PFSK-1 (cell line): ENCODE results near the gene SAMD4A.

Source experiments
- FOXP2 ChIP-seq: optimal IDR thresholded peaks from 2 replicates; pipeline ENCODE3; 2011; ENCODE audit warnings: borderline replicate concordance, control low read depth, inconsistent platforms; ENCODE audit not compliant: insufficient read depth; ENCODE audit errors: extremely low read length, extremely low read depth
- POLR2AphosphoS5 ChIP-seq: IDR thresholded peaks from 2 replicates; pipeline ENCODE4 v1.6.1; 2012; ENCODE audit warnings: low read depth, mild to moderate bottlenecking, control low read depth, low read length, moderate library complexity
- SIN3A ChIP-seq: IDR thresholded peaks from 2 replicates; pipeline ENCODE4 v1.6.1; 2012; ENCODE audit warnings: mild to moderate bottlenecking, low read length, moderate library complexity, borderline replicate concordance; ENCODE audit not compliant: insufficient read depth
- TAF1 ChIP-seq: IDR thresholded peaks from 2 replicates; pipeline ENCODE4 v1.6.1; 2012; ENCODE audit warnings: low read length, control low read depth, borderline replicate concordance; ENCODE audit not compliant: insufficient read depth
- TF ChIP-seq, protein P1 (sequence below), 2 experiments: IDR thresholded peaks; 2 replicates each; pipeline versions ENCODE4 v1.6.1 to v1.8.0; 2011 to 2012; ENCODE audit warnings: low read depth in 2 of 2, low read length in 2 of 2, control low read depth in 1 of 2, inconsistent platforms in 1 of 2, mild to moderate bottlenecking in 1 of 2, moderate library complexity in 1 of 2; ENCODE audit not compliant: insufficient read depth in 1 of 2

DNA sequence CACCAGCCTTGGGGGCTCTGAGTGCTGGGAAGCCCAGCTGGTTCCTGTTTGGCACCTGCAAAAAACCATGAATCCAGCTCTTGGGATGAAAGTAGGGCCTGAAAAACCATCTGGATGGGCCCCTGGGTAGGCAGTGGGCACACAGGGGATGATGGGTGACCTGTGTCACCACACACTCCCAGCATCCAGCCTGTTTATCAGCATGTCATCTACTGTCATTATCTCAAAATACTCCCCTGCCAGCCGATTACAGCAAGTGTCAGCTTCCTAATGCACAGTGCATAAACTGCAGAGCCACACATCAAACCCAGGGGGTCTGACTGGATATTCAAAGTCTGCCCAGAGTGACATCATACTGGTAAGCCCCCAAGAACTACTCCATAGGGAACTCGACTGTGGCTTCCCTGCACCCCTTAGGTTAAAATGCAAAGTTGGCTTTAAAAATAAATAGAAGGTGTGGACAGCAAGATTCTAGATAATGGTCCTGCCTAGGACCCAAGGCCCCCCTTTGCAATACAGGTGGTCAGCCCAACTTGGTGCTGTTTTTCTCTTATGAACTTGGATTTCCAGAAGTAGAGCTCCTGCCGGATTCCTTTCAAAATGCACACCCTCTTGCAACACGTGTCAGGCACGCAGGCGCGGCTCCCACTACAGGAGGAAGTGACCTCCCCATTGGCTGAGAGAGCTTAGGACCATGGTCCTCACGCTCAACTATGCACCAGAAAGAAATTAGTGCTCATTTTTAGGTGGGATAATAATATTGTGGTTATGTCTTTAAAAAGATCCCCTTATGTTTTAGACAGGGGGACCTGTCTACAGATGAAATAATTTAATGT, 241.6 kb downstream of the SAMD4A start:
- TF ChIP-seq POLR2AphosphoS5, result no peak
- TF ChIP-seq SIN3A, result no peak
- TF ChIP-seq, protein P1, sequence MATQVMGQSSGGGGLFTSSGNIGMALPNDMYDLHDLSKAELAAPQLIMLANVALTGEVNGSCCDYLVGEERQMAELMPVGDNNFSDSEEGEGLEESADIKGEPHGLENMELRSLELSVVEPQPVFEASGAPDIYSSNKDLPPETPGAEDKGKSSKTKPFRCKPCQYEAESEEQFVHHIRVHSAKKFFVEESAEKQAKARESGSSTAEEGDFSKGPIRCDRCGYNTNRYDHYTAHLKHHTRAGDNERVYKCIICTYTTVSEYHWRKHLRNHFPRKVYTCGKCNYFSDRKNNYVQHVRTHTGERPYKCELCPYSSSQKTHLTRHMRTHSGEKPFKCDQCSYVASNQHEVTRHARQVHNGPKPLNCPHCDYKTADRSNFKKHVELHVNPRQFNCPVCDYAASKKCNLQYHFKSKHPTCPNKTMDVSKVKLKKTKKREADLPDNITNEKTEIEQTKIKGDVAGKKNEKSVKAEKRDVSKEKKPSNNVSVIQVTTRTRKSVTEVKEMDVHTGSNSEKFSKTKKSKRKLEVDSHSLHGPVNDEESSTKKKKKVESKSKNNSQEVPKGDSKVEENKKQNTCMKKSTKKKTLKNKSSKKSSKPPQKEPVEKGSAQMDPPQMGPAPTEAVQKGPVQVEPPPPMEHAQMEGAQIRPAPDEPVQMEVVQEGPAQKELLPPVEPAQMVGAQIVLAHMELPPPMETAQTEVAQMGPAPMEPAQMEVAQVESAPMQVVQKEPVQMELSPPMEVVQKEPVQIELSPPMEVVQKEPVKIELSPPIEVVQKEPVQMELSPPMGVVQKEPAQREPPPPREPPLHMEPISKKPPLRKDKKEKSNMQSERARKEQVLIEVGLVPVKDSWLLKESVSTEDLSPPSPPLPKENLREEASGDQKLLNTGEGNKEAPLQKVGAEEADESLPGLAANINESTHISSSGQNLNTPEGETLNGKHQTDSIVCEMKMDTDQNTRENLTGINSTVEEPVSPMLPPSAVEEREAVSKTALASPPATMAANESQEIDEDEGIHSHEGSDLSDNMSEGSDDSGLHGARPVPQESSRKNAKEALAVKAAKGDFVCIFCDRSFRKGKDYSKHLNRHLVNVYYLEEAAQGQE (IDR thresholded peaks at IDR 0.05; ENCODE audit: insufficient read depth in 1 of 2, low read depth in 2 of 2, low read length in 2 of 2), result no peak
- no peak for TF ChIP-seq TAF1
- TF ChIP-seq FOXP2, result no peak
